ENCODE measurements around the gene SYNDIG1.
"Not testable (repeated sequence)": the region's sequence is repeated elsewhere in the genome, so short reads cannot be mapped to it uniquely, and the experiment has no call there.

Gene SYNDIG1

DNA sequence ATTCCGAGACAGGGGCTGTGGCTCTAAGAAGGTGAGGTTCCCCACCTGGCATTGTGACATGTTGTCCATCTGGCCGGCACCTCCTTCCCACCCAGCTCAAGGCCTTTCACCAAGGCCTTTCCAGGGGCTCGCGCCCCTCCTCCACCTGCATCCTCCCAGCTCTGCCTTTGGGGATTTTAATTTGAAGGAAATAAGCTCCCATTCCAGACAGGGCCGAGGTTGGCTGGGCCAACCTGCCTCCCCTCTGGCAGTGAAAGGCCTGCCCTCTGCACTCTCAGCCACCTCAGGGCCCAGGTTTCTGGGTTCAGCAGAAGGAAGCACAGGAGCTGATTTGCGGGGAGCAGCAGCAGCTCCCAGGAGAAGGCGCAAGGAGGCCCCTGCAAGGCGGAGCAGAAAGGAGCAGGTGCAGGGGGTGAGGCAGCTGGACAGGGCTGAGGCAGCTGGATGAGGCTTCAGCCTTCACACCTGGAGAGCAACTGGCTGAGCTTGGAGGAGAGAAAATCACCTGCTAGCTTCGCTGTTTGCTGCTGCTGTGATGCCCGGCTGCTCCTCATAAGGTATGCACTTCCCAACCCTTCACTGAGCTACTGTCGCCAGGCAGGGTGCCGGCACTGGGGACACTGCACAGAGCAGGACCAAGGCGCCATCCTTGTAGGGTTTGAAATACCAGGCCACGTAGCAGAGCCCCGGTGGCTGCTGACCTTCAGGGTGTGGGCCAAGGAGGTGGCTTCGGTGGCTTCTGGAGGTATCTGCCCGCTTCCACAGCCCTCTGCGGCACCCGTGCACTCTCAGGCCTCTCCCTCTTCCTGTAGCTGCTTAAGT lies 147.0 kb downstream of the SYNDIG1 start:
- no peak for DNase-seq

DNA sequence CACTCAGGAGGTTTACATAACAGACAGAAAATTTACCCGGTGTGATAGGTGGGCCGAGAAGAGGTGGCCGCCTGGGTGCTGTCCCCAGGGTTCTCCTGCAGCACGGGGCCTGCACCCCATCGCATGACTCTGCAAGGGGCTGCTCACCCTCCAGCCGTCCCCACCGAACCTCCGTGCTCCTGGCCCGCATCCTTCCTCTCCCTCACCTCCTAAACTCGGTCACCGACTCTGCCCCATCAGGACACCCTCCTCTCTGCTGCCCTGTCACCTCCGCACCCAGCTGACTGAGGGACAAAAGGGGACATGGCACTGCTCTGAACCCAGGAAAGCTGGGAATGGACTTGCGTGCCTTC lies 147.6 kb downstream of the SYNDIG1 start:
- no peak for DNase-seq

DNA sequence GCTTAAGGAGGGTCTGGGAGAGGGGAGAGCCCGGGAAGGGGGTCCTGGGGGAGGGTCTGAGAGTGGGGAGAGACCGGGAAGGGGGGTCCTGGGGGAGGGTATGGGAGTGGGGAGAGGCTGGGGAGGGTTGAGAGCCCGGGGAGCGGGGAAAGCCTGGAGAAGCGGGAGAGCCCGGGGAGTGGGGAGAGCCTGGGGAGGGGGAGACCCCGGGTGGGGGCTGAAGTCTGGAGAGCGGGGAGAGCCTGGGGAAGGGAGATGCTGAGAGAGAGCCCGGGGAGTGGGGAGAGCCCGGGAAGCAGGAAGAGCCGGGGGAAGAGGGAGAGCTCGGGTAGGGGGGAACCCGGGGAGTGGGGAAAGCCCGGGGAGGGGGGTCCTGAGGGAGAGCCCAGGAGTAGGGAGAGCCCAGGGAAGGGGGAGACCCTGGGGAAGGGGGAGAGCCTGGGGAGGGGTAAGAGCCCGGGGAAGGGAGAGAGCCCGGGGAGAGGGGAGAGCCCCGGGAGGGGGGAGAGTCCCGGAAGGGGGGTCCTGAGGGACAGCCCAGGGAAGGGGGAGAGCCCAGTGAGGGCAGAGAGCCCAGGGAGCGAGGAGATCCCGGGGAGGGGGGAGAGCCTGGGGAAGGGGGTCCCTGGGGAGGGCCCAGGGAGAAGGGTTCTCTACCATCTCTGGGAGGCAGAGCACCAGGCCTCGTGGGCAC lies 148.5 kb downstream of the SYNDIG1 start:
- DNase-seq: no peak

DNA sequence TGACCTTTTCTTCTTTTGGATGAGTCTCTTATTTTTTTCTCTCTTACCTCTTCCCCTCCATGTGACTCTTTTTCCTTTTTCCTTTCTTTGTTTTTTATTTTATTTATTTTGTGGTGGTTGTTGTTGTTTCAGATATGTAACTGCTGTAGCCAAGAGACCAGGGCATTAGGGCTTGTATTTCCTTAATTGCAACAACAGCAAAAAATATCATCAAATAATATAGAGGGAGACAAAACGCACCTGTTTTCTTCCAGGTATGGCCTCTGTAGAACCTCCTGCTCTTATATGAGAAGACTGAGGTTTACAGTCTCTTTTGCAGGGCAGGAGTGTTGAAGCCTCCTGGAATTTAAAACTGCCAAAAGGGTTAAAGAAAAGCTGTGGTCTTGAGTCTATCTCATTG lies 149.3 kb downstream of the SYNDIG1 start:
- no peak for DNase-seq

DNA sequence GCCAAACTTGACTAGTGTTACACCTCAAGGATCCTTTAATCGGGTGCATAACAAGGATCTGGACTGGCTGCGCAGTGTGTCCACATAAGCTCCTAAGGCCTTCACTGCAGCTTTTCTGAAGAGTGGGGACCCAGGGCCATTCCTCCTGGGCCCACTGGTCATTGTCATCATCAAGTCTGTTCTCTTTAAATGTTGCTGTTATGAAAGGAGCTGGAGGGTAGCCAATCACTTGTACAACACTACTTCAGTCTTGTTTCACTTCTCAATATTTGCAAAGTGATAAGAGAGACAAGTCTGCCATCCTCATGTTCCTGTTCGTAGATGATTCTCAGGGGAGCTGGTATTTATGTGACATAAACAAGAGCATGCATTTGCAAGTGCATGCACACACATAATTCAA lies 149.8 kb downstream of the SYNDIG1 start:
- DNase-seq: no peak

DNA sequence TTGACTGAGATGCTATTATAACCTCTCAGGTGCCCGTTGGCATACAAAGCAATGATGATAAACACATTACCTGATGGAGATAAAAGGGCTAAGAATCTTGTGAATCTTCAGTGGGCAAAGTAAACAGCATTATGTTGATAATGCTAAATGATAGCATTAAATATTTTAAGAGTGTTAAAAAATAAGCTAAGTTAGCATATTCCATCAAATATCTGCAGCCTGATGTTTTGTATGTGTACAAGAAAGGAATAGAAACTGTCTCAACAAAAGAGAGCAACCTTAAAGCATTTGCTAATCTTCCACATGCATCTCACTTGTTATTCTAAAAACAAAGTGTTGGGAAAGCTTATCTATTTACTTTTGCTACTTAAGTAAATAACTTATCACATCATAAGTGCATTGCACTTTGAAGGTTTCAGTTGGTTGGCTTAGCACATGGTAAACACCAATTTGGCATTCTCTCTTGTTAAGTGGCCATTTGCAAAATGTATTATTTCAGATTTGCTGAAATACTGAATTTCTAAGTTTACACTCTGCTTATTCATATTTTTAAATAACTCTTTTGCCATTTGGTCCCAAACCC lies 151.6 kb downstream of the SYNDIG1 start:
- DNase-seq: no peak

DNA sequence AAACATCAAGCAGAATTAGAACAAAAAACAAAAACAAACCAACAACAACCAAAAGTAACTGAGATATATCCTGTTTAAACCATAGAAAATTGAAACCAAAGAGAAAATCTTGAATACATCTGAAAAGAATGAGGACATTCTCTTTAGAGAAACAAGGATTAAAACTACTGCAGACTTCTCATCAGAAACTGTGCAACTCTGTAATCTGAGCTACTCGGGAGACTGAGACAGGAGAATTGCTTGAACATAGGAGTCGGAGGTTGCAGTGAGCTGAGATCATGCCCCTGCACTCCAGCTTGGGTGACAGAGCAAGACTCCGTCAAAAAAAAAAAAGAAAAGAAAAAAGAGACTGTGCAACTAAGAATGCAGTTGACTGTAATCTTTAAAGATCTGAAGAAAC lies 153.4 kb downstream of the SYNDIG1 start:
- no peak for DNase-seq

DNA sequence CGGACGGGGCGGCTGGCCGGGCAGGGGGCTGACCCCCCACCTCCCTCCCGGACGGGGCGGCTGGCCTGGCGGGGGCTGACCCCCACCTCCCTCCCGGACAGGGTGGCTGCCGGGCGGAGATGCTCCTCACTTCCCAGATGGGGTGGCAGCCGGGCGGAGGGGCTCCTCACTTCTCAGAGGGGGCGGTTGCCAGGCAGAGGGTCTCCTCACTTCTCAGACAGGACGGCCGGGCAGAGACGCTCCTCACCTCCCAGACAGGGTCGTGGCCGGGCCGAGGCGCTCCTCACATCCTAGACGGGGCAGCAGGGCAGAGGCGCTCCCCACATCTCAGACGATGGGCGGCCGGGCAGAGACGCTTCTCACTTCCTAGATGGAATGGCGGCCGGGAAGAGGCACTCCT lies 156.7 kb downstream of the SYNDIG1 start:
- DNase-seq: not testable (repeated sequence)

DNA sequence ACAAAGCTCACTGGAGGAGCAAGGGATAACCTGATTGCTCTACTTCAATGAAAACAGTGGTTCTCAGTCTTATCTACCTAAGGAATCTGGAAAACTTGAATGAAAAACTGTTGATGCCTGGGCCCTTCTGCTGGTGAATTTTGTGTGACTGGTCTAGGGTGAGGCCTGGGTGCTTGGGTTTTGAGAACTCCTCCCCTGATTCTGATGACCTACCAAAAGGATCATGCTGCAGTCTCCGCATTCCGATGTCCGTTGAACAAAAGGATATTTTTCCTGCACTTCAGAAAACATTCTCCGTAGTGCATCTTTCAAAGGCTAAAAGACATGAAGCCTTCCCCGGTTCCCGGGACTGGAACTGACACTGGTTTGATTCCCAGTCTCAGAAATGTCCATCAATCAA lies 157.9 kb downstream of the SYNDIG1 start:
- no peak for DNase-seq

DNA sequence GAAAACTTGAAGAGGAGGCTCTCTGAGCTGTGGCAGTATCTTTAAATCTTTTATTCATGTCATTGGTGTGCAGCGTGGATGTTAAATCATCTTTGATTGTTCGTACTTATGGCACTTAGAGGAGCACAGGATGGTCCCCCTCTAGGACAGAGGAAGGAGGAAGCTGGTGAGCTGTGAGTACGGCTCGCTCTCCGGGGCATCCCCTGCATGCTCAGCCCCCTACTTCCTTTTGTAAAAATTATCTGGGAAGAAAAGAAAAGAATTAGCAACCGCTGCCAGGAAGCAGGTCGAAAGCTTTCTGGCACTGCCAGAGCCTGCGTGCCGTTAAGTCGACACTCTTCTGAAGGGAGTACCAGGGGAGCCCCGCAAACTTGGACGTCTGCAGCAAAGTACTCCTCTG lies 158.5 kb downstream of the SYNDIG1 start:
- DNase-seq: no peak

DNA sequence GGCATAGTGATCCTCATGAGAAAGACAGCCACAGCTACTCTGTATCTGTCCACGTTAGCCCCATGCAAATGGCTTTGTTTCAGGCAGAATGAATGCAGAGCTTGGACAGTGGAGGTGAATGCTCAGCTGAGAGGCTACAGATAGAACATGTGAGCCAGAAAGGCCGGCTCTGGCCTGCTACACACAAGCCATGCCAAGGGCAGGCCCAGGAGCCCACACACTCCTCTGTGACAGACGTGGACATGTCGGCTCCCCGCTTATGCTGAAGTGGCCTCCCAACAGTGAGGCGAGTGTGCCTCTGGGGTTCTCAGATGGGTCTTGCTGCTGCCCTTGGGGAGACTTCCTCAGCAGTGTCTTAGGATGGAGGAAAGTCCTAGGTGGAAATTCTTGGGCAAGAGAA lies 159.6 kb downstream of the SYNDIG1 start:
- no peak for DNase-seq

DNA sequence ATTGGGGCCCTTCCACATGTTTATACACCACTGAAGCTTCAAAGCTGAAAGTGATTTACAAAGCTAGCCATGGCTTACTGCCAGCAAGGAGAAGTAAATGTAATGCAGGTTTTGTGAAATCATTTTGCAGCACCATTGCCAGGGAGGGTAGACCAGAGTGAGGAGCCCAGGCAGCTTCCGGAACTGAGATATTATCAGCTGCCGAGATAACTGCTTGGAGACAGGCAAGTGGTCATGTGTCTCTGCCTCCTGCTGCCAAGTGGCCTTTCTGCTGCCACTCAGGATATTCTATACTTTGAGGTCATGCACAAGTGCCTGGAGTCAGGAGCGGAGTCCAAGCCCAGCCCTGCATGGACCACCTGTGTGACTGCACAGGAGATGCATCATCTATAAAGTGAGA lies 160.2 kb downstream of the SYNDIG1 start:
- no peak for DNase-seq

DNA sequence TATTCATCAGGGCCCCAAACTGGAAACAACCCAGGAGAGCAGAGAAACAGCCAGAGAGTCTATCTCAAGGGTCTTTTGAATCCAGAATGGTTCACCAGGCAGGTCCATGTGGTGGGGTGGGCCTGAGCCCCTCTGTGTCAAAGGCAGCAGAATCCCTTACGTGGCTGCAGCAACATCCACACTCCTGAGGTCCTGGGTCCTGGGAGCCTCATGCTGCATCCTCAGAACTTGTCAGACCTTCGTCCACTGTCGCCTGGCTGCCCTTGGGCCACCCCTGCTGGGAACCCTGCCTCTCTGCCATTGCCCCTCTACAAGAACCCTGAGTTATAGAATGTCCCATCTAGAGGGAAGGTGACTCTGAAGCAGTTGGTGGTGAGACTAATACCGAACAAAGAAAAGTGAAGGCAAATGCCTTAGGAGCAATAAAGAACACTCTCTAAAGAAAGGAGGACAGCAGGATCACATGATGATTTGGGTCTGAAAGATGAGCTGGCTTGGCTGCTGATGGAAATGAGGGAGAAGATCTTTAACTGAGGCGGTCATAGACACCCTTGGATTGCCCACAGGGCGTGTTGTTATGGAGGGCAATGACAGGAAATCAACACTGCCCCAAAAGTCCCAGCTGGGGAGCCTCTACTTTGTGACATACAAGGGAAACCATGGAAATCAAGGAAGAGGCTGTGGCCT lies 161.2 kb downstream of the SYNDIG1 start:
- DNase-seq: no peak

DNA sequence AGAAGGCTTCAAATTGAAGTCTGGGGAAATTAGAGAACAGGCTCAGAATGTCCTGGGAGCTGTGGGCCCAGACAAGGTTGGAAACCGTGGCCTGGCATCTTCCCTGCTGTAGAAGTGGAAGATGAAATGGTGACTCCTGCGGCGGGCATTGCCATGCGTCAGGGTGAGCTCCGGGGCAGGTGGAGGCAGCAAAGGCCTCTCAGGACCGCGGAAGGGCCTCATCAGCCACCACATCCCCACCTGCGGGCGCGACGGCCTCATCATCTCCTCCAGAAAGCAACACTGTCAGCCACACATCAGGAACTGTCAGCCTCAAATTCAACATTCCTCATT lies 161.7 kb downstream of the SYNDIG1 start:
- no peak for DNase-seq

DNA sequence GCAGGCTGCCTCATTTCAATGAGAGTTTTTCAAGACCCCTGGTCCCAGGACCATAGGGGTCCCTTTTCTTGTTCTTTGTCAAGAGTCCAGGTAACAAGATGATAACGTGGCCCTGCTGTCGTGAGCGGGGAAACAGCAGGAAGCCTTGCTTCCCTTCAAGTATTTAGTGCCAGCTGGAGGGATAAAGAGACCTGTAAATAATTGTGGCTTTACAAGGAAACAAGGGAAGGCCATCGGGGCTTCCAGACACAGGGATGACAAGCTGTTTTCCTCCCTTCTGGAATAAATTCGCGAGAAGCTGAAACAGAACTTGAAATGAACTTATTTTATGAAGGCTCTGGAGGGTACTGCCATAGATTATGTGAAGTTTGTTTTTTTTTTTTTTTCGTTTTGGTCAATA lies 163.2 kb downstream of the SYNDIG1 start:
- DNase-seq: no peak

DNA sequence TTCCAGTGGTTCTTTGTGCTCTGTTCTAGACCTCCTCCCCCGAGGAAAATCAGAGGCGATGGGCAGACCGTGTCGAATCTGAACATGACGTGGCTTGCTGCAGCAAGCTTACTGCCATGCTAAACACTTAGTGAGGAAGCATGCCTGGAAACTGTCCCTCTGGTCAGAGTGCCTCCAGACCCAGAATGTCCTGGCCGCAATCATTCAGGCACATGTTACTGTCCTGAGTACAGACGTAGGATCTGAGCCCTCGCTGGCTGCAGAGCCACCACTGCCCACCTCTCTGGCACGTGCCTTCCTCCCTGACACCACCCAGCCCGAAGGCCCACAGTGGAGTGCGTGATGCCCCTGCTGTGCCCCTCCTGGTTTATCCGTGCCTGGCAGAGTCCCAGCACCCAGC lies 163.6 kb downstream of the SYNDIG1 start:
- DNase-seq: no peak

DNA sequence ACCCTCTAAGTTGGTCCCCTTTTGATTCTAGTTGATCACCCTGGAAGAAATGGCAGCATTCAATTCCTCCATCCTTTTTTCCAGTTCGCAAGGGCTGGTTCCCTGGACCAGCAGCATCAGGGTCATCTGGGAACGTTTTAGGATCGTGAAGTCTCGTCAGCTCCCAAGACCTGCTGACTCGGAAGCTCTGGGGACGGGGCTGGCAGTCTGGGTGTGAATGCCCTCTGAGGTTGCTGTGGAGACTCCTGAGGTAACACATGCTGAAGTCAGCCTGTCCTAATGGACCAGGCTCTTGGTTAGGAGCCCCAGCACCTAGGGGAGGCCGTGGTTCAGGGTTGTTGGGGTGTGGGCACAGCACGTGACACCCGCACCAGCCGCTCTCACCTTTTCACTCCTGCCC lies 164.1 kb downstream of the SYNDIG1 start:
- no peak for DNase-seq

DNA sequence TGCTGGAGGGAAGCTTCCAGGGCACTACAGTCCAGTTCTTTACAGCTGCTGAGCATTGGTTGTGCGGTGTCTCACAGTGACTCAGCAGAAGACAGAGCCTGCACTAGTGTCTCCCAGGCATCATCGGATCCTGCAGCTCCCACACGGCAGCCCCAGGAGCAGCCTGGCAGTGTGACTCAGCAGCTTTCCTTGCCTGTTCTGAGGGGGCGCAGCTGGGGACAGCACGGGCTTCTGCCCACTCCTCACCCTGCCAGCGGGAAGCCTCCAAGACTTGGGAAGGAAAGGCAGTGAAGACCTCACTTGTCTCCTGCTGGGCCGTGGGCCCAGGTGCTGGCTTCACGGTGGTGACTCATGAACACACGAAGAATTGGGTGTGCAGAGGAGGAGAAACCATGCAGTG lies 165.4 kb downstream of the SYNDIG1 start:
- DNase-seq: no peak

DNA sequence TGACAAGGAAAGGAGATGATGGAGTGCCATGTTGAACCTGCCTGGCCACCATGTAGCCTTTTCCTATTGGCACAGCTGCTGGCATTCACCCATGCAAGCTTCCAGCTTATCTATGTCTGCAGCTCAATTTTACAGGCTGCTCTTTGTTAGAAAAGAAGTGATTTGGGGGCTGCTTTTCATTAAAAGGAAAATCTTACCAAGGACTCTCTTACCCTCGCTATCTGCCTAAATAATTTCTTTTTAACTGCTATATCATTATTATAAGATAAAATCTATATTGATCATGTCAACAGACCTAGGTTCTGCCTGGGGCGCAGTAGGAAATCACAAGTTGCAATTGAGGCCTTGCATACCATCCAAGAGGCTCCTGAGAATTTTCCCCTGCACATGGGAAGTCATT lies 167.2 kb downstream of the SYNDIG1 start:
- DNase-seq: no peak

DNA sequence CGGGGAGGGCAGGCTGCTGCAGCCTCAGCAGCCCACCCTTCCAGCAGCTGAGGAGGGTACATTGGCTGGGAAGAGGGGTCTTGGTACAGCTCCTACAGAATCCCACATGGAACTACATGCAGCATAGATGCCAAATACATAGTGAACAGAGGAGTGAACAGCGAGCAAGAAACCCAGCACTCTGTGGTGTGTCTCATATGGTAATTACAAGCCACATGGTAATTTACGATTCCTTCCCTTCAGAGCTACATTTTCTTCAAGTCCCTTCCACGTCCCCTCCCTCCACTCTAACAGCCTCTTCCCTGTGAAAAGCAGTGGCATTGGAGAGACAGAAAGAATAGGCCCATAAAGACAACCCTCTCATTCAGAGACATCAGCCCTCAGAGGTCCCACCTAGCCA lies 167.7 kb downstream of the SYNDIG1 start:
- DNase-seq: no peak

DNA sequence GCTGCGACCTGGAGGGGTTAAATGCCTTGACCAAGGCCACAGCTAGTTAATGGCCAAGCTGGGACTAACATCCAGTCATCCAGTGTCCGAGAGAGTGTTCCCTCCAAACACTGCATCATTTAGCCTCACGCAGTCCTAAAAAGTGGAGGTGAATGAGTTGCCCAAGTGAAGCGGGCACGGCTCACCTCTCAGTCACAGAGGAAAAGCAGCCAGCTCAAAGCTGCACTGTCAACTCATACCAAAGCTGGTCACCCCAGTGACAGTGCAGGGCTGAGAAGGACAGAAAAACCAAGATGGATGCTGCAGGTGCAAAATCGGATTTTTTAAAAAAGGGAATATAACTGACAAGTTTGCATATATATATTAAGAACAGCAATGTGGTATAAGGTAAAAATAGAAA lies 168.5 kb downstream of the SYNDIG1 start:
- DNase-seq: no peak

DNA sequence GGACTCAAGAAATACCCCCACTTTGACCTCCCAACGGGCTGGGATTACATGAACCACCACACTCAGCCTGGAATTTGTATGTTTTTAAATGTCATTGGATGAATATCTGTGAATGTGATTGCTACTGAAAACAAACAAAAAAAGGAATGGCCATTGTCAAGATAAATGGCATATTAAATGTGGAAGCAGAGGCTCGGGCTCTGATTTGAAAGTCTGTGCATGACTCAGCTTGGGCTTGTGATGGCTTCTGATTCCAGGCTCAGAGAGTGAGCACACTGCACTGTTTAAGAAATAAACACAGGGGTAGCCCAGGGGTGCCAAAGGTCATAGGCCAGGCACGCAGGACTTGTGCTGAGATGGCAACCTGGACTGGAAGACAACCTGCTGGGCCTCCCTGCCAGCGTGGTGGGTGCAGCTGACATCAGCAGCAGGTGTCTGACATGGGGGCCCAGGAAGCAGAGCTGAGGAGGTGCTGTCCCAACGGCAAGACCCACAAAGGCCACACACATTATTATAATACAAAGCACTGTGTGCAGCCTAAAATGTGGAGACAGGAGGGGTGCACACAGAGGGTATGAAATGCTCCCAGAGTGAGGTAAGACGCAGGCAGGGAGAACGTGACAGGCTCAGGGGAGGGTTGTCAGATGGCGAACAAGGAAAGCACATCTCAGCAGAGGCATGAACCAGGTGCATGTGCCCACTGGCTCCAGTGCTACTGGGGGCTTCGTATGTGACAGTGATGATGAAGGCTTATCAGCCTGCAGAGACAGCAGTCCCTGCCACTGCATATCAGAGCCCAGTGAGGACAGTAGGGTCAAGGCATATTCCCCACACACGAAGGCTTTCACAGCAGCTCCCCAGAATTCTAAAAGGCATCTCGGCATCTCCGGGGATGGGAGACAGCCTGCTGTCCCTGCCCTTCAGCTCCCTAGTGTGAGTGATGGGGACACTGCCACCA lies 169.4 kb downstream of the SYNDIG1 start:
- no peak for DNase-seq

DNA sequence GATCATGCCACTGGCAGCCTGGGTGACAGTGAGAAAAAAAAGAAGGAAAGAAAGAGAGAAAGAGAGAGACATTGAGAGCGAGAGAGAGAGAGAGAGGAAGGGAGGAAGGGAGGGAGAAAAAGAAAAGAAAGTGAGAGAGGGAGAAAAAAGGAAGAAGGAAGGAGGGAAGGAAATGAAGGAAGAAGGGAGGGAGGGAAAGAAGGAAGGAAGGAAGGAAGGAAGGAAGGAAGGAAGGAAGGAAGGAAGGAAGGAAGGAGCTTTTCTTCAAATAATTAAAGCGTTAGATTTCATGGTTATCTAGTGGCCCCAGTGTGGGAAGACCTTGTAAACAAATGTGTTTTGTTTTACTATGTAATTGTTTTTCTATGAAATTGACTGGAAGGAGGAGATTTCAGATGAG lies 170.8 kb downstream of the SYNDIG1 start:
- DNase-seq: no peak
